Measurements from ENCODE around the gene LRFN2. TPM values are rescaled to one million over a fixed set of nuclear protein-coding genes. Genes with fewer than 3 reads are reported as not detected.
A peak's percentile ranks its signal among the peaks of the same experiment; 100 is the strongest.

LRFN2 gene
- polyA plus RNA-seq, 1 donor from 2014 or later = 14.8 TPM

GRCh38 chr6:40585223-40585622, 1.9 kb downstream of the LRFN2 start:
- Histone ChIP-seq H3K4me3 (ENCODE audit: low read length) (peak overlapping the region; percentile 90), H3K4me2 (ENCODE audit: low read length) (peak overlapping the region; percentile 65), H3K9me2 (ENCODE audit: insufficient read depth, low read length) (no peaks in the 10 kb centered on the region), H3K27ac (ENCODE audit: low read length) (no peak overlapping the region), H3K27me3 (ENCODE audit: insufficient read depth, low read depth, low read length) (peaks cover 20% of the 10 kb centered on the region), H3K9ac (ENCODE audit: low read length) (peak overlapping the region; percentile 75), H3K79me2 (replicated peaks; ENCODE audit: insufficient read depth, low read length) (peaks cover 19% of the 10 kb centered on the region), H3F3A (ENCODE audit: insufficient read depth, low read length, poor library complexity, severe bottlenecking) (no peaks in the 10 kb centered on the region), H3K36me3 (ENCODE audit: insufficient read depth, low read length) (no peaks in the 10 kb centered on the region), H2AFZ (ENCODE audit: low read depth, low read length) (no peak overlapping the region), H3K9me3 (ENCODE audit: low read length) (no peaks in the 10 kb centered on the region), H4K20me1 (ENCODE audit: insufficient read depth) (no peaks in the 10 kb centered on the region)
- TF ChIP-seq CTCF (IDR thresholded peaks at IDR 0.05; ENCODE audit: poor library complexity, severe bottlenecking) (no peak), MXI1 (conservative IDR thresholded peaks at IDR 0.05; ENCODE audit: poor library complexity, severe bottlenecking) (no peak), POLR2AphosphoS5 (IDR thresholded peaks at IDR 0.05) (no peak)

- H4K20me1 ChIP-seq (ENCODE audit: insufficient read depth) = no peaks in the 10 kb centered on the region
- H3K27me3 ChIP-seq (ENCODE audit: insufficient read depth, low read depth, low read length) = peaks cover 20% of the 10 kb centered on the region
- peak overlapping the region; percentile 65 for H3K4me2 ChIP-seq (ENCODE audit: low read length)
- no peaks in the 10 kb centered on the region for H3K36me3 ChIP-seq (ENCODE audit: insufficient read depth, low read length)
- H3K79me2 ChIP-seq (replicated peaks; ENCODE audit: insufficient read depth, low read length) = peaks cover 19% of the 10 kb centered on the region
- H3K9ac ChIP-seq (ENCODE audit: low read length) = peak overlapping the region; percentile 75
- no peak overlapping the region for H2AFZ ChIP-seq (ENCODE audit: low read depth, low read length)
- TF ChIP-seq REST (IDR thresholded peaks at IDR 0.05; ENCODE audit: borderline replicate concordance) (no peak), CTCF (IDR thresholded peaks at IDR 0.05; ENCODE audit: poor library complexity, severe bottlenecking) (no peak), MXI1 (conservative IDR thresholded peaks at IDR 0.05; ENCODE audit: poor library complexity, severe bottlenecking) (no peak), TAF1 (IDR thresholded peaks at IDR 0.05; ENCODE audit: low read depth) (no peak), POLR2AphosphoS5 (IDR thresholded peaks at IDR 0.05) (no peak), SMC3 (conservative IDR thresholded peaks at IDR 0.05; ENCODE audit: poor library complexity) (no peak), RAD21 (conservative IDR thresholded peaks at IDR 0.05) (no peak)
- no peak overlapping the region for H3K27ac ChIP-seq (ENCODE audit: low read length)
- H3K9me2 ChIP-seq (ENCODE audit: insufficient read depth, low read length) = no peaks in the 10 kb centered on the region
- no peaks in the 10 kb centered on the region for H3F3A ChIP-seq (ENCODE audit: insufficient read depth, low read length, poor library complexity, severe bottlenecking)
- peak overlapping the region; percentile 90 for H3K4me3 ChIP-seq (ENCODE audit: low read length)
- no peaks in the 10 kb centered on the region for H3K9me3 ChIP-seq (ENCODE audit: low read length)
Observed at GRCh38 chr6:40584741-40585140, 2.4 kb downstream of the LRFN2 start.

Data from neural cell (in vitro differentiated cells).